ENCODE data around the gene XYLT1.

Gene XYLT1

DNA sequence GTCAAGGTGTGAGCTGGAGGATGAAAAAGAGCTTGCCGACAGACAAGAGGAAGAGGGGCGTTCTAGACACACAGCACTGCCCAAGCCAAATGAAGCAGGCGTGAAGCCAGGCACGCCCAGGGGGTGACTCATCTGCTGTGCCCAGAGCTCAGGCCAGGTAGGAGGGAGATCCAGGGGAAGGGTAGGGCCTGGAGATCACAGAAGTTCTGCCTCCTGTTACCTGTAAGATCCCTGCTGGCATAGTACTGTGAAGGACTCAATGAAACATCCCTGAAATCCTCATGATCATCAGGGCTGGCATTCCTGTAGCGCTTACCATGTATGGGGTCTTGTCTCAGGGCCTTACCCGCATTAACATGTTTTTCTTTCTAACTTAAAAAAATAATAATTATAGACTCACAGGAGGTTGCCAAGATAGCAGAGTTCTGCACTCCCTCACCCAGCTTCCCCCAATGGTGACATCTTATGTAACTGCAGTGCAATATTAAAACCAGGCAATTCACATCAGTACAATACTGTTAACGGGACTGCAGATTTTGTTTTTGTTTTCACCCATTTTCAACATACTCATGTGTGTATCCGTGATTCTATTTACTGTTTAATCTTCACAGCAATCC, 158.6 kb downstream of the XYLT1 start:
- Histone ChIP-seq H3K27ac (ENCODE audit: extremely low read depth, low read depth, low read length) (no peak overlapping the region), H3K4me3 (ENCODE audit: low read depth, low read length) (no peak overlapping the region), H3K9me3 (ENCODE audit: control insufficient read depth, insufficient read depth, low read depth, low read length) (no peaks in the 10 kb centered on the region), H3K36me3 (ENCODE audit: control insufficient read depth in 2 of 2, insufficient read depth in 1 of 2, low read length in 2 of 2) (no peaks in the 10 kb centered on the region), H3K4me1 (ENCODE audit: control insufficient read depth, insufficient read depth, low read length) (no peaks in the 10 kb centered on the region)
- ChIA-PET POLR2A (no interaction called here), CTCF (no interaction called here)
- no peak for TF ChIP-seq ZNF701 (tag by site-specific recombination; IDR thresholded peaks at IDR 0.05)
- no peak for TF ChIP-seq ZNF391 (tag by site-specific recombination; IDR thresholded peaks at IDR 0.05; ENCODE audit: borderline replicate concordance, low read depth)
- no peak for TF ChIP-seq ZNF10 (tag by site-specific recombination; IDR thresholded peaks at IDR 0.05)

DNA sequence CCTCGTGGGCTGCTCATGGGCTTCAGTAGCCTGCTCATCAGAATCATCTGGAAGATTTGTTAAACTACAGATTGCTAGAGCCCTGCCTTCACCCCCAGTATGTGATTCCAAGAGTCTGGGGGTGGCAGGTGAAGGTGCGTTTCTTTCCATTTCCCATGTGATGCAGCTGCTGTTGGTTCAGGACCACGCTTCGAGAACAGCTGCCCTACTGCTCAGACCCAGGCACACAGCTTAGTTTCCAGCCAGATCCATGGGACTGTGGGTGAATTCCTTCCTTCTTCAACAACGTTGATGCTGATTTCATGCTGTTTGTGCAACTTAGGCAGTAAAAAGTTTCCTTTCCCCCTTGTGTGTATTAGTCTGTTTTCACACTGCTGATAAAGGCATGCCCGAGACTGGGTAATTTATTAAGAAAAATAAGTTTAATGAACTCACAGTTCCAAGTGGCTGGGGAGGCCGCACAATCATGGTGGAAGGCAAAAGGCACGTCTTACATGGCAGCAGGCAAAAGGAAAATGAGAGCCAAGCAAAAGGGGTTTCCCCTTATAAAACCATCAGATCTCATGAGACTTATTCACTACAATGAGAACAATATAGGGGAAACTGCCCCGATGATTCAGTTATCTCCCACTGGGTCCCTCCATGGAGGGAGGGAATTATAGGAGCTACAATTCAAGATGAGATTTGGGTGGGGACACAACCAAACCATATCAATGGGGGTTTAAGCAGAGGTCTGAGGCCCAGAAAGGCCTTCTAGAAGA, 159.2 kb downstream of the XYLT1 start:
- ChIA-PET POLR2A (no interaction called here), CTCF (no interaction called here)
- H3K4me3 ChIP-seq (ENCODE audit: low read depth, low read length): no peak overlapping the region
- no peak overlapping the region for H3K27ac ChIP-seq (ENCODE audit: extremely low read depth, low read depth, low read length)
- no peaks in the 10 kb centered on the region for H3K36me3 ChIP-seq (ENCODE audit: control insufficient read depth in 2 of 2, insufficient read depth in 1 of 2, low read length in 2 of 2)
- no peaks in the 10 kb centered on the region for H3K4me1 ChIP-seq (ENCODE audit: control insufficient read depth, insufficient read depth, low read length)
- no peaks in the 10 kb centered on the region for H3K9me3 ChIP-seq (ENCODE audit: control insufficient read depth, insufficient read depth, low read depth, low read length)
- TF ChIP-seq, protein P1, sequence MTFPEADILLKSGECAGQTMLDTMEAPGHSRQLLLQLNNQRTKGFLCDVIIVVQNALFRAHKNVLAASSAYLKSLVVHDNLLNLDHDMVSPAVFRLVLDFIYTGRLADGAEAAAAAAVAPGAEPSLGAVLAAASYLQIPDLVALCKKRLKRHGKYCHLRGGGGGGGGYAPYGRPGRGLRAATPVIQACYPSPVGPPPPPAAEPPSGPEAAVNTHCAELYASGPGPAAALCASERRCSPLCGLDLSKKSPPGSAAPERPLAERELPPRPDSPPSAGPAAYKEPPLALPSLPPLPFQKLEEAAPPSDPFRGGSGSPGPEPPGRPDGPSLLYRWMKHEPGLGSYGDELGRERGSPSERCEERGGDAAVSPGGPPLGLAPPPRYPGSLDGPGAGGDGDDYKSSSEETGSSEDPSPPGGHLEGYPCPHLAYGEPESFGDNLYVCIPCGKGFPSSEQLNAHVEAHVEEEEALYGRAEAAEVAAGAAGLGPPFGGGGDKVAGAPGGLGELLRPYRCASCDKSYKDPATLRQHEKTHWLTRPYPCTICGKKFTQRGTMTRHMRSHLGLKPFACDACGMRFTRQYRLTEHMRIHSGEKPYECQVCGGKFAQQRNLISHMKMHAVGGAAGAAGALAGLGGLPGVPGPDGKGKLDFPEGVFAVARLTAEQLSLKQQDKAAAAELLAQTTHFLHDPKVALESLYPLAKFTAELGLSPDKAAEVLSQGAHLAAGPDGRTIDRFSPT (tag by site-specific recombination; IDR thresholded peaks at IDR 0.05): no peak
- TF ChIP-seq ZNF785 (tag by site-specific recombination; IDR thresholded peaks at IDR 0.05) (no peak), OSR2 (tag by site-specific recombination; IDR thresholded peaks at IDR 0.05) (no peak), ZFP69B (tag by site-specific recombination; IDR thresholded peaks at IDR 0.05) (no peak), ZNF501 (tag by site-specific recombination; IDR thresholded peaks at IDR 0.05) (no peak), YY1 (tag by site-specific recombination; IDR thresholded peaks at IDR 0.05) (no peak), ZNF248 (tag by site-specific recombination; IDR thresholded peaks at IDR 0.05) (no peak), ZBTB7A (tag by site-specific recombination; IDR thresholded peaks at IDR 0.05; ENCODE audit: low read depth) (no peak), ZNF221 (tag by site-specific recombination; IDR thresholded peaks at IDR 0.05; ENCODE audit: borderline replicate concordance) (no peak), ZNF433 (tag by site-specific recombination; IDR thresholded peaks at IDR 0.05; ENCODE audit: low read depth) (no peak), ZNF335 (tag by site-specific recombination; conservative IDR thresholded peaks at IDR 0.05) (no peak), ZNF274 (IDR thresholded peaks at IDR 0.05; ENCODE audit: low read length) (no peak), ZNF274 (tag by site-specific recombination; IDR thresholded peaks at IDR 0.05; ENCODE audit: borderline replicate concordance) (no peak), ZNF473 (tag by site-specific recombination; IDR thresholded peaks at IDR 0.05) (no peak), YY2 (tag by site-specific recombination; IDR thresholded peaks at IDR 0.05) (no peak), ZNF302 (tag by site-specific recombination; IDR thresholded peaks at IDR 0.05; ENCODE audit: low read depth) (no peak), ZNF791 (tag by site-specific recombination; IDR thresholded peaks at IDR 0.05) (no peak), KLF7 (tag by site-specific recombination; IDR thresholded peaks at IDR 0.05; ENCODE audit: borderline replicate concordance) (no peak), ZNF624 (tag by site-specific recombination; IDR thresholded peaks at IDR 0.05) (no peak)

DNA sequence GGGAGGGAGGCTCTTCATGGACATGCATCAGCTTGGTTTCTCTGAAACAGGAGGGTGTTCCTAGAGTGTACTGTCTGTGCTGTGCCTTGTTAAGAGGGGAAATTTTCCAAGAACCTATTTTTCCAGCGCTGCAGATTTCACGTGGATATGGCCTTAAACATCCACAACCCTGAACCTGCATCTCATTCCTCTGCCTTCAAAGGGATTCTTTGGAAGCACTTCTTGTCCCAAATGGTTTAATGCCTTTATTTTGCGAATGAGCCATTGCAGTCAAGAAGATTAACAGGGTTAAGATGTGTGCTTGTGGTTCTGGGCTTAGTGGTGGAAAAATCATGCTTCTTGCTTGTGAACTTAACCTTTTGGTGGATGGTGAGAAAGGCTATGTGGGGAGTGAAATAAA, 161.2 kb downstream of the XYLT1 start:
- ChIA-PET CTCF (no interaction called here), POLR2A (no interaction called here)
- H3K27ac ChIP-seq (ENCODE audit: extremely low read depth, low read depth, low read length): no peak overlapping the region
- TF ChIP-seq TRIM28 (IDR thresholded peaks at IDR 0.05; ENCODE audit: borderline replicate concordance, low read length) (no peak), ZNF114 (tag by site-specific recombination; IDR thresholded peaks at IDR 0.05) (no peak), ZXDB (tag by site-specific recombination; IDR thresholded peaks at IDR 0.05) (no peak), ZBTB48 (tag by site-specific recombination; IDR thresholded peaks at IDR 0.05) (no peak)
- TF ChIP-seq, protein P2, sequence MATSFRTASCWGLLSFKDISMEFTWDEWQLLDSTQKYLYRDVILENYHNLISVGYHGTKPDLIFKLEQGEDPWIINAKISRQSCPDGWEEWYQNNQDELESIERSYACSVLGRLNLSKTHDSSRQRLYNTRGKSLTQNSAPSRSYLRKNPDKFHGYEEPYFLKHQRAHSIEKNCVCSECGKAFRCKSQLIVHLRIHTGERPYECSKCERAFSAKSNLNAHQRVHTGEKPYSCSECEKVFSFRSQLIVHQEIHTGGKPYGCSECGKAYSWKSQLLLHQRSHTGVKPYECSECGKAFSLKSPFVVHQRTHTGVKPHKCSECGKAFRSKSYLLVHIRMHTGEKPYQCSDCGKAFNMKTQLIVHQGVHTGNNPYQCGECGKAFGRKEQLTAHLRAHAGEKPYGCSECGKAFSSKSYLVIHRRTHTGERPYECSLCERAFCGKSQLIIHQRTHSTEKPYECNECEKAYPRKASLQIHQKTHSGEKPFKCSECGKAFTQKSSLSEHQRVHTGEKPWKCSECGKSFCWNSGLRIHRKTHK (tag by site-specific recombination; IDR thresholded peaks at IDR 0.05): no peak
- TF ChIP-seq, protein P3, sequence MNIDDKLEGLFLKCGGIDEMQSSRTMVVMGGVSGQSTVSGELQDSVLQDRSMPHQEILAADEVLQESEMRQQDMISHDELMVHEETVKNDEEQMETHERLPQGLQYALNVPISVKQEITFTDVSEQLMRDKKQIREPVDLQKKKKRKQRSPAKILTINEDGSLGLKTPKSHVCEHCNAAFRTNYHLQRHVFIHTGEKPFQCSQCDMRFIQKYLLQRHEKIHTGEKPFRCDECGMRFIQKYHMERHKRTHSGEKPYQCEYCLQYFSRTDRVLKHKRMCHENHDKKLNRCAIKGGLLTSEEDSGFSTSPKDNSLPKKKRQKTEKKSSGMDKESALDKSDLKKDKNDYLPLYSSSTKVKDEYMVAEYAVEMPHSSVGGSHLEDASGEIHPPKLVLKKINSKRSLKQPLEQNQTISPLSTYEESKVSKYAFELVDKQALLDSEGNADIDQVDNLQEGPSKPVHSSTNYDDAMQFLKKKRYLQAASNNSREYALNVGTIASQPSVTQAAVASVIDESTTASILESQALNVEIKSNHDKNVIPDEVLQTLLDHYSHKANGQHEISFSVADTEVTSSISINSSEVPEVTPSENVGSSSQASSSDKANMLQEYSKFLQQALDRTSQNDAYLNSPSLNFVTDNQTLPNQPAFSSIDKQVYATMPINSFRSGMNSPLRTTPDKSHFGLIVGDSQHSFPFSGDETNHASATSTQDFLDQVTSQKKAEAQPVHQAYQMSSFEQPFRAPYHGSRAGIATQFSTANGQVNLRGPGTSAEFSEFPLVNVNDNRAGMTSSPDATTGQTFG (tag by site-specific recombination; IDR thresholded peaks at IDR 0.05; ENCODE audit: borderline replicate concordance): no peak

More for the DNA sequence above, 161.2 kb downstream of the XYLT1 start:
- H3K4me1 ChIP-seq (ENCODE audit: control insufficient read depth, insufficient read depth, low read length): no peaks in the 10 kb centered on the region
- no peaks in the 10 kb centered on the region for H3K9me3 ChIP-seq (ENCODE audit: control insufficient read depth, insufficient read depth, low read depth, low read length)
- no peaks in the 10 kb centered on the region for H3K36me3 ChIP-seq (ENCODE audit: control insufficient read depth in 2 of 2, insufficient read depth in 1 of 2, low read length in 2 of 2)
- no peak overlapping the region for H3K4me3 ChIP-seq (ENCODE audit: low read depth, low read length)

Measured in HEK293 (cell line).